Activated CD8-positive, alpha-beta memory T cell treated with anti-CD3 and anti-CD28 coated beads for 36 hours (primary cell): Measurements from ENCODE around the gene PTK6. TPM values are rescaled to one million over a fixed set of nuclear protein-coding genes. Genes with fewer than 3 reads are reported as not detected.
"Not testable (repeated sequence)": the region's sequence is repeated elsewhere in the genome, so short reads cannot be mapped to it uniquely, and the experiment has no call there.

Source experiments
- CTCF ChIA-PET: fragments of 350-600 bp; sonication (Branson Sonifier 250); formaldehyde crosslinking; loops from one replicate; lab custom pipeline; 2021; ENCODE audit warnings: antibody characterized with exemption; lab: Charles Lee
- POLR2A ChIA-PET: fragments of 350-600 bp; sonication (Branson Sonifier 250); formaldehyde crosslinking; loops from one replicate; lab custom pipeline; 2021; ENCODE audit warnings: antibody characterized with exemption; lab: Charles Lee
- total RNA-seq, 2 experiments: library from RNA; stranded (reverse); gene quantifications; one replicate each; pipeline ENCODE4 v1.2.3, GENCODE V29; 2021

PTK6 gene
- total RNA-seq, 2 experiments from 2014 or later = 0.15 TPM

DNA sequence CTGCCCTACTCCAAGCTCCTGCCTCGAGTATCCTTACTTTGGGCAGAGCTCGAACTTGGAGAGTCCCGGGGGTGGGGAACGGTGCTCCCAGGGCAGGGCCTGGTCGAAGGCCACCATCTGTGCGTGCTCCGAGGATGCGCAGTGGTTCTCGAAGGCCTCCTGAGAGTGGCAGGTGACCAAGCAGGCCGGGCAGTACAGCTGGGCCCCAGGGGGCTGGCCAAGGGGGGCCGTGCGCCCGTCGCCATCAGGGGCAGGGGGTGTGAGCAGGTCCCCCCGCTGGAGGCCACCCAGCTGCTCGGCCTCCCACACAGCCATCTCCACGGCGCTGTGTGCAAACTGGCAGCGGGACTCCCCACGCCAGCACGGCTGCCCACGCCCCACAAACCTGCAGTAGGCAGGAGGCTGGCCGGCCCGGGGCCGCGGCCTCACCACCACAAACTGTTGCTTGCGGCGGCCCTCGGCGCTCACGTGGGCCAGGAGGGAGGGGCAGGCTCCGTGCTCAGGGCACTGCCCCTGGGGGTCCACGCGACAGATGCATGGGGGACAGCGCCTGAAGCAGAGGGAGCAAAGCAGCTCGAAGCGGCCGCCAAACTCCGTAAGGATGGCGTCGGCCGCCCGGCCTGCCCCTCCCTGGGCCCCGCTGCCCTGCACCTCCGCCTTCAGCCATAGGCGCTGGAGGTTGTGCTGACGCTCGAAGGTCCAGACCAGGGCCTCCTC lies 35.1 kb upstream of the PTK6 start:
- ChIA-PET CTCF (no interaction called here), POLR2A (interaction anchor here (1.9 to 2.1 kb wide), 2 partner anchors 34 to 51 kb away, joined by 5 to 6 read pairs; partner anchors contain the start of gene PPDPF)

DNA sequence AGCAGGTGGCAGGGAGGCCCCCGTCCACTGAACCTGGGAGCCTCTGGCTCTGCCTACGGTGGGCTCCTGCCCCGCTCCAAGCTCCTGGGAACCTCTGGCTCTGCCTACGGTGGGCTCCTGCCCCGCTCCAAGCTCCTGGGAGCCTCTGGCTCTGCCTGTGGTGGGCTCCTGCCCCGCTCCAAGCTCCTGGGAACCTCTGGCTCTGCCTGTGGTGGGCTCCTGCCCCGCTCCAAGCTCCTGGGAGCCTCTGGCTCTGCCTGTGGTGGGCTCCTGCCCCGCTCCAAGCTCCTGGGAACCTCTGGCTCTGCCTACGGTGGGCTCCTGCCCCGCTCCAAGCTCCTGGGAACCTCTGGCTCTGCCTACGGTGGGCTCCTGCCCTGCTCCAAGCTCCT lies 33.9 kb upstream of the PTK6 start:
- POLR2A ChIA-PET, CTCF ChIA-PET: not testable (repeated sequence)

DNA sequence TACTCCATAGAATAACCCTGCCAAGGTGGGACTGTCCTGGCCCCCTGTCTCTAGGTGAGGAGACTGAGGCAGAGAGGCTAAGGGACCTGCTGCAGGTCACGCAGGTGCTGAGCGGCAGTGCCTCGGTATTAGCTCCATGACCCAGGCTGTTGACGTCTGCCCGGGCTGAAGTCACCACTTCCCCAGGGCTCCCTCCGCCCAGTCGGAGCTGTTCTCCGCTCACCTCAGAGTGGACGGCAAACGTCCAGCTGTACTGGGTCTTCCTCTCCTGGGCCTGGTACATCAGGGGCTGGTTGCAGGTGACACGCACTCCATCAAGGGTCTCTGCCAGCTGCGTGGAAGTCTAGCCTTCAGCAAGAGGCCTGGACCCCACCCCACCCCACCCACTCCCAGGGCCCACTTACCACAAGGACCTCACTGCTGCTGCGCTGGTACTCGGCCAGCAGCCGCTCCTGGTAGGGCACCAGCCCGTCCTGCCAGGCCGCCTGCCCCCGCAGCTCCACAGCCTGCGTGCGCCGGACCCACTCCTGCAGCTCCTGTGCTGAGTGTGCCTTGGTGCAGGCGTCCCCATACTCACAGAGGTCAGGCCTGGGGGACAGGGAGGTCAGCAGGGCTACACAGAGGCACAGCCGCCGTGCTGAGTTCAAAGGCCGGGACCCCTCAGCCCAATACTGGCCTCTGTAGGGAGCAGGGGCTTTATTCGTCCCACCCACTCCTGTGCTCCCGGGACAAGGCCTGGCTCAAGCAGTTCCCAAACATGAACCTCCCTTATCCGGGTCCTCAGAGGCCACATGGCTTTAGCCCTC lies 33.3 kb upstream of the PTK6 start:
- CTCF ChIA-PET = no interaction called here
- POLR2A ChIA-PET = no interaction called here

DNA sequence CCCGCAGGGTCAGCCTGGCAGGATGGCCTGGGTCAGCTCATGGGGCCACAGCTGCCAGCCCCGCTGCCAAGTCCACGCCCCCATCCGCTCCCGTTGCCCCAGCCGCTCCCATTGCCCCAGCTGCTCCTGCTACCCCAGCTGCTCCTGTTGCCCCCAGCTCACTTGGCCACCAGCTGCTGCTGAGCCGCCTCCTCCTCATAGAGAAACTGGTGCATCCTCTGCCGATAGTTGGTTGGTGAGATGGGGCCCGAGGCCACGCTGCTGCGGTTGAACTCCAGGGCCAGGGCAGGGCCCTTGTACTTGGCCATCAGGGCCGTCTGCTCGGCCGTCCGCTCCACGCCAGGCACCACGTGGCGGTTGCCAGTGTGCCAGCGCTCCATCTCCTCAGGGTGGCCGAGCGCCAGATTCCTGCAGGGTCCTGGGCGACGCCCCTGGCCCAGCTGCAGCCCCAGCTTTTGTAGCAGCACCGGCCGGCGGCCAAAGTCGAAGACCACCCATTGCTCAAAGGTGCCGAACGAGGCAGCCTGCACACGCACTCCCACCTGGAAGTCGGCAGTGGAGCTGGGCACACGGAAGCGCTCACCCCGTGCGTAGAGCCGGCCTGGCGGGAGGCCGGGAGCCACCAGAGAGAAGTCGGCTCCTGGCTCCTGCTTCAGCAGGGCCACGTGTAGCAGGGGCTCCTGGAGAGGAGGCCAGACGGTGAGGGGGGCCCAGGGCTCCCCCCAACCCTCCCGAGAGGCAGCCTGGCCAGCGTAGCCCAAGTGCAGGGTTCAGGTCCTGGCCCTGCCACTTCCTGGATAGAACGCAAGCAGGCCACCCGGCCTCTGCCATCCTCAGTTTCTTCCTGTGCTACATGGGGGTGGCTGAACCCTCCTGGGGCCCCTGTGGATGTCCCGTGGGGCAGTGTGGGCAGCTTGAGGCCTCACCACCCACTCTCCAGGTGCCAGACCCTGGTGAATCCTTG lies 32.1 kb upstream of the PTK6 start:
- POLR2A ChIA-PET = no interaction called here

DNA sequence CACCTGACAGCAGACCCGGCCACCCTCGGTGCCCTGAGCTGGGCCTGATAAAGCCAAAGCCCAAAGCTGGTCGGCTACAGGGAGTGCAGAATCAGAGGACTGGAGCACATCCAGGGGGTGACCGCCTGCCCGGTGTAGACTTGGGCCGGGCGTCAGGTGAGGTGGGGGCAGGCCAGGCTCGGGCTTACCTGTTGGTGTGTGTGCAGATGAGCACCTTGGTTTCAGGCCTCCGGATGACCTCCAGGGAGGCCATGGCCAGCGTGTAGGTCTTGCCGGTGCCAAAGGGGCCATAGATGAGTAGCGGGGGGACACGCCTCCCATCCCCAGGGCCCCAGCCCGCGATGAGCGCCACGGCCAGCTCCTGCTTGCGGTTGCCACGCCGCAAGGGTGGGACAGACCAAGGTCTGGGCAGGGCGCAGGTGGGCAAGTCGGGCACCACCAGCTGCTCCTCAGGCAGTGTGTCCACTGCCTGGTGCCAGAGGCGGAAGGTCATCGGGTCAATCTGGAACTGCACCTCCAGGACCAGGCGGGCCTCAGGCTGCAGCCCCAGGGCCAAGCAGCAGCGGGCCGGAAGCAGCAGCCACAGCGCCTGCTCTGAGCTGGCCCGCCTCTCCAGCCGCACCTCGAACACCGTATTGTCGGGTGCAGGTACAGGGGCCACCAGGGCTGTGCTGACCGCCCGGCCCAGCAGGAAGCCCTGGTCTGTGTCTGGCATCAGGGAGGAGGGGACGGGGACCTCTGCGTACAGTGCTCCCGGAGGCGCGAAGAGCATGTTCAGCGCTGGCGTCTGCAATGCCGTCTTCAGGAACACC lies 31.2 kb upstream of the PTK6 start:
- CTCF ChIA-PET = interaction anchor here (0.9 to 1.9 kb wide), 4 partner anchors 11 to 139 kb away, joined by 3 to 5 read pairs (median 4); partner anchors contain the start of genes ARFRP1 and ZGPAT
- POLR2A ChIA-PET = interaction anchor here (1.3 to 1.4 kb wide), 2 partner anchors 31 to 47 kb away, joined by 3 to 4 read pairs; partner anchors contain the start of gene PTK6

More for the DNA sequence above, 32.1 kb upstream of the PTK6 start:
- CTCF ChIA-PET = interaction anchor here (0.9 to 1.9 kb wide), 3 partner anchors 12 to 139 kb away, joined by 3 to 5 read pairs (median 4); partner anchors contain the start of genes ARFRP1 and ZGPAT

DNA sequence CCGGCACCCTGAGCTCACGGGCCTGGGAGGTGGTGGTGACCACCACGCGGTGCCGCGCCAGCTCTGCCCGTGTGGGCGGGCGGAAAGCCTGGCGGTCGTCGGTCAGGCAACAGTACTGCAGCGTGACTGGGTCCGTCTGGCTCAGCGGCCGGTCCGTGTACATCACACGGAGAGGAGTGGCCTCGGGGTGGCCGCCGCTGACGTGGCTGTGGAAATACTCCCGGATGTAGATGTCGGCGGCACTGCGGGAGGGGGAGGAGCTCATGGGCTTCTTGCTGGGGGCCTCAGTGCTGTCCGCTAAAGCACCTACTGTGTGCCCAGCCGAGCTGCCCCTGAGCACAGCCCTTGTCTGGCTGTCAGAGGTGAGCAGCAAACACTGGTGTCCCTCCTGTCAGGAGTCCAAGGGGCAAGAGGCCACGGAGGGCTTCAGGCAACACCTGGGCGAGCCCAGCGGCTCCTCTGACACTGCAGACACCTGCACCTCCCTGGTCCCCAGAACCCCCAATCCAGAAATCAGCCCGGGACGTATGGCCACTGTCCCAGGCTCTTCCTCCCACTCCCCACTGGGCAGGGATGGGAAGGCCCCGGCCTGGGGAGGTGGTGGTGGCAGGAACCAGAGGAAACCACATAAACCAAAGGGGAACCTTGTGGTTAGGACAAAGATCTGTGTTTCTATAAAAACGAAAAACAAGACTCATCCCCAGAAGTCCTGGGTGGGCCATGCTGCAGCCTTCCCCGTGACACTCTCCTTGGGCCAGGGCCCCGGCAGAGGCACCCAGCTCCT lies 30.4 kb upstream of the PTK6 start:
- CTCF ChIA-PET = interaction anchor here (0.6 to 1.9 kb wide), 4 partner anchors 13 to 297 kb away, joined by 3 to 5 read pairs (median 4); partner anchors contain the start of gene TPD52L2
- POLR2A ChIA-PET = interaction anchor here (0.5 to 1.4 kb wide), 4 partner anchors 30 to 60 kb away, joined by 3 to 4 read pairs (median 3); partner anchors contain the start of gene PTK6

DNA sequence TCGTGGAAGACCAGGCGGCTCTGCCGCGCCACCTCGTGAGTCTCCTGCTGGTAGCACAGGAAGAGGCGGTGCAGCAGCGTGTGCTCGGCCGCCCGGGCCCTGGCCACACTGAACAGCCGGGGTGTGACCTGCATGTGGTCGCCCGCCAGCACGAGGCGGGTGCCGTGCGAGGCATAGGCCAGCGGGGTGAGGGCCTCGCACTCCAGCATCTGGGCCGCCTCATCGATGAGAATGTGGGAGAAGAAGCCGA lies 29.9 kb upstream of the PTK6 start:
- ChIA-PET CTCF (interaction anchor here (1.1 to 1.9 kb wide), 4 partner anchors 12 to 298 kb away, joined by 3 to 5 read pairs (median 4); partner anchors contain the start of genes PTK6 and TPD52L2), POLR2A (interaction anchor here (1.0 to 1.4 kb wide), 3 partner anchors 30 to 60 kb away, joined by 3 to 4 read pairs (median 3); partner anchors contain the start of gene PTK6)

DNA sequence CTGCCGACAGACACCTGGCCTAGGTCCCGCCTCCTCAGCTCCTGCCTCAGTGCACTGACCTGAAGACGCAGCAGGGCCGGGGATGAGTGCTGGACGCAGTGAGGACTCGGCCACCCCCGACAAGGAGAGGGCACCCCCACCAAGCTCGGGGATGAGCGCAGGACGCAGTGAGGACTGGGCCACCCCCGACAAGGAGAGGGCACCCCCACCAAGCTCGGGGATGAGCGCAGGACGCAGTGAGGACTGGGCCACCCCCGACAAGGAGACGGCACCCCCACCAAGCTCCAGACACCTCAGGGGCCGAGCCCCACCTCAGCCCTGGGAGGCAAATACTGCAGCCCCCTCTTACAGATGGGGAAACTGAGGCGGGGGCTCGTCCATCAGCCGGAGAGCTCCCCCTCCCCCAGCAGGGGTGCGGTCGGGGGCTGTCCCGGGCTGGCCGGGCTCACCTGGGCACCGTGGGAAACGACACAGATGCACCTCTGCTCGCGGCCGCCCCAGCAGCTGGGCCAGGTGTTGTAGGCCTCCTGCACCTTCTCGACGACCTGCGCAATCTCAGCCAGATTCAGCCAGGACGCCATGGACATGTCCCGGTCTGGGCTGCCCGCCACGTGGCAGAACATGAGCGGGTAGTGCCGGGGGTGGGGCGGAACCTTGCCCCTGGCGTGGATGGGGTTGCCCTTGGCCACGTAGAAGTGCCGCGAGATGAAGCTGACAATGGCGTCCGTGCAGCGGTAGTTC lies 29.4 kb upstream of the PTK6 start:
- ChIA-PET CTCF (interaction anchor here (1.1 to 1.7 kb wide), 3 partner anchors 12 to 298 kb away, joined by 3 to 4 read pairs (median 4); partner anchors contain the start of genes PTK6 and TPD52L2), POLR2A (interaction anchor here (1.3 kb wide), 1 partner anchor 45 kb away, joined by 4 read pairs; no protein-coding TSS in a partner anchor)

DNA sequence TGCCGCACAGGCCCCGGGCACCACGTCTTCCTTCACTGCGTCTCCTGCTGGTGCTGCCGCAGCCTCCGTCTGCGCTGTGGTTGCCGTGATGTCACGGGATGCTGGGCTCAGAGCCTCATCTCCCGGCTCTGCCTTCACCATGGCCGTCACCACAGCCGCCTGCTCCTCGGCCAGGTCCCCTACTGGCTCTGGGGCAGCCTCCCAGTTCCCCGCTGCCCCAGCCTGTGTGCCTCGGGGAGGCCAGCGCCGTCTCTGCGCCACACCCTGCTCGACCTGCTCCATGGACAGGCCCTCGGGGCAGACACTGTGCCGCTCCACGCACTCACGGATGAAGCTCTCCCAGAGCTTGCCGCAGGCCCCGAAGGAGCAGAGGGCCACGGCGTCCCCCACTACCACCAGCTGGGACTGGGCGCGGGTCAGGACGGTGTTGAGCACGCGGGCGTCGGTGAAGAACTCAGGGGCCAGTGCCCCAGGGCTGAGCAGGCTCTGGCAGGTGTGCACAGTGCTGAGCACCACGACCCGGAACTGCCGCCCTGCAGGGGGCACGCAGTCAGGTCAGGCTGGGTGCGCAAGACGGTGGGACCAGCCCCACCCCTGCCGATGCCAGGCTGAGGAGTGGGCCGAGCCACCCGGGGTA lies 28.6 kb upstream of the PTK6 start:
- ChIA-PET POLR2A (no interaction called here), CTCF (interaction anchor here (1.4 kb wide), 1 partner anchor 28 kb away, joined by 4 read pairs; the partner anchor contains the start of gene PTK6)

DNA sequence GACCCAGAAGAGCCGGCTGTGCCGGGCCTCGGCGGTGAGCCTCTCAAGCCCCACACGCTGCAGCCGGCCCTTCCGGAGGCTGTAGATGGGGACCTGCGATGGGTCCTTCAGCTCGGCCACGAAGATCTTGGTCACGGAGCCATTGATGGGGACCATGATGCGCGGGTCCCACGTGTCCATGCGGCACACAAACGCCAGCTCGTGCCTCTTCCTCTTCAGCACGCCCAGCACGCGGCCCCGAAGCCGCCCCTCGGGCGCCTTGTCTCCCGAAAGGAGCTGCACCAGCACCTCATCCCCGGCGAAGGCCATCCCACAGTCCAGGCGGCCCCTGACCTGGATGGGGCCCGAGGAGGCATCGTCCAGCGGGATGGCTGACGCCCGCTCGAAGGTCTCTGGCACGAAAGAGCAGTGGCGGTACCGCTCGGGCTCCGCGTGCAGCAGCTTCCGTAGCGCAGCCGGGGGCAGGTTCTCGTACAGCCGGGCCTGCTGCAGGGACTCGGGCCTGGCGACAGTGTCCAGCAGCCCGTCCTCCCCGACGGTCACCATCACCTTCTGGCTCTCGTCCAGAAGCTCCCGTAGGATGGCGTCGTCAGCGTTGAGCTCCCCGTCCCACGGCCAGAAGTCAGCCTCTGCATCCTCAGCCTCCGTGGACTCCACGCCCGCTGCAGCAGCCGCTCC lies 28.0 kb upstream of the PTK6 start:
- POLR2A ChIA-PET = interaction anchor here (1.0 kb wide), 1 partner anchor 71 kb away, joined by 4 read pairs; no protein-coding TSS in a partner anchor

DNA sequence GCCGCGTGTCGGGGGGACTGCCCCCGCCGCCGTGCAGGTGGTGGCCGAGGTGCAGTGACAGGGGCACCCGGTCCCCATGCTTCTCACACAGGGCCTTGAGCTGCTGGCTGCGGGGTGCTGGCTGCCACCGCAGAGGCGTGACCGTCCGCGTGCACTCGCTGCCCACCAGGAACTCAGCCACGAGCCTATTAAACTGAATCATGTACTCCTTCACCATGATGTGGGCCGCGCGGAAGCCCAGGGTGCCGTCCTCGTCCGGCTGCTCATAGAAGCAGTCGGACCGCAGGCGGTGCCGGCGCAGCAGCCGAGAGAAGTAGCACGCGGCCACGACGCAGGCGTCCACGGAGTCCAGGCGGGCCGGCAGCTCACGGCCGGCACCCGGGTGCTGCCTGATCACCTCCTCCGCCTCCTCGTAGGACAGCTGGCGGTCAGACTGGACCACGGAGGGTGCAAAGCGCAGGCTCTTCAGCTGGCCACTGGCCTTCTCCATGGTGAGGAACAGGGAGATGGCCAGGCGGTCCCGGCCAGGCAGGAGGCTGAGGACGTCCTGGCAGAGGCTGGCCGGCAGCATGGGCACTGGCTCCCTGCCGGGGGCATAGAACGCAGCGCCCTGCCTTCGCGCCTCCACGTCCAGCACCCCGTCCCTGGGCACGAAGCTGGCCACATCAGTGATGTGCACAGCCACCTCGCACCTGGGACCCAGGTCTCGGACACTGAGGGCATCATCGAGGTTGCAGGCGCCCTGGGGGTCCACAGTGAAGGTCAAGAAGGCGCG lies 27.0 kb upstream of the PTK6 start:
- ChIA-PET POLR2A (interaction anchor here (1.0 kb wide), 1 partner anchor 71 kb away, joined by 4 read pairs; no protein-coding TSS in a partner anchor), CTCF (interaction anchor here (0.9 kb wide), 1 partner anchor 10 kb away, joined by 3 read pairs; no protein-coding TSS in a partner anchor)

More for the DNA sequence above, 28.0 kb upstream of the PTK6 start:
- CTCF ChIA-PET = no interaction called here

DNA sequence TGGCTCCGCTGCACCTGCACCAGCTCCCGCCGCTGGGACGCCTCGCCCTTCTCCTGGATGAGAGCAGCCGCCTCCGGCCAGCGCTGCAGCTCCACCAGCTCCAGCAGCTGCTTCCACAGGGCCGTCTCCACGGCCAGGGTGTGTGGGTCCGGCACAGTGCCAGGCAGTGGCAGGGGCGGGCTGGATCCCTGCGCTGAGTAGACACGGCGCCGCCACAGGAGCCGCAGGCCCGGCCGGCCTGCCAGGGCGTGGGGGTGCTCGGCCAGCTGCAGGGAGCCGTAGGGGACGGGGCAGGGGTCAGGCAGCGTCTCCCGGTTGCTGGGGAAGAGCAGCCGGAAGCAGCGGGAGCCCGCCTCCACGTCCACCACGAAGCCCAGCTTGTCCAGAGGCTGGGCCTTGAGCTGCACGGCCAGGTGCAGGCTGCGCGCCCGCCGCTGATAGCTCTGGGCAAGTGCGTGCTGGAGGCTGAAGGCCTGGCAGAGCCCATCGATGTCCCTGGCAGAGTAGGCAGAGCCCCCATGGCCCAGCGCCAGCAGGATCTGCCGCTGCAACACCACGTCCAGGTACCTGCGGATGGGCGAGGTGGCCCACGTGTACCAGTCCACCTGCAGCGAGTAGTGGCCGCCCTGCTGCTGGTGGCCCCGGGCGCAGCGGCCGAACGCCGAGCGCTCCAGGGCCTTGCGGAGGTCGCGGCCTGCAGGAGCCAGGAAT lies 26.2 kb upstream of the PTK6 start:
- ChIA-PET CTCF (no interaction called here), POLR2A (no interaction called here)

DNA sequence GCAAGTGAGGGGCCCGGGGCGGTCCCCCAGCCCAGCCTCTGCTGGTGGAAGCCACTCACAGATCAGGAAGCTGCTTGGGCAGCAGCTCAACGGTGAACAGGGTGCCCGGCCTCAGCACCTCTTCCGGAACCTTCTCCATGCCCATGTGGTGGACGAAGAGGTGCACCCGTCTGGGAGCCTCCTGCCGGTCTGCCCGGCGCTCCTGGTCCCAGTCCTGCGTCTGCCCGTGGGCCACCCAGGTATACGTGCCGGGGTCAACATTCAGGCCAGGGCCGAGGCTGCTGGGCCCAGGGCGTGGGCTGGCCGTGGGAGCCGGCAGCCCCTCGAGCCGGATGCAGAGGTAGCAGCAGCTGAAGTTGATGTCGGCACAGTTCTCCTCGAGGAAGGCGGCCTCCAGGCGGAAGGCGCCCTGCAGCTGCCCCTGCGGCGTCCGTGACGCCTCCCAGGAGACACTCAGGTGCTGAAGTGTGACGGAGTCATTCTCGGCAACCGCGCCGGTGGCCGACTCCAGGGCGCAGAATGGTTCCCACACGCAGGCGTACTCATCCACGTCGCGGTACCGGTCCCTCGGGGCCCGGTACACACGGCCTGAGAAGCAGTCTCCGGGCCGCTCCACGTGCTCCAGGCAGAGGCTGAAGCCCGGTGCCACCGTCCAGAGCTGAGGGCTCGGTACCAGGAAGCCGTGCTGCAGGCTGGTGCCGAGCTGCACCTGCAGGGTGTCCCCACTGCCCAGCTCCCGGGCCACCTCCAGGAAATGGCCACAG lies 25.5 kb upstream of the PTK6 start:
- ChIA-PET CTCF (interaction anchor here (1.2 kb wide), 1 partner anchor 19 kb away, joined by 3 read pairs; no protein-coding TSS in a partner anchor), POLR2A (interaction anchor here (0.6 kb wide), 1 partner anchor 65 kb away, joined by 3 read pairs; no protein-coding TSS in a partner anchor)
